Esophagus muscularis mucosa (tissue), 4 donors: ENCODE measurements around the gene CYP39A1. TPM values are rescaled to one million over a fixed set of nuclear protein-coding genes. Genes with fewer than 3 reads are reported as not detected.

Source experiments
- DNase-seq: peaks from one replicate; pipeline ENCODE4 v3.0.0-alpha.2; 2017; ENCODE audit errors: extremely low spot score
- H3K27ac ChIP-seq, 4 donors: fragments of 200-600 bp; sonication (generic); replicated peaks in 1 of 4; 1 replicate in 3 of 4; 2 replicates in 1 of 4; pipeline ENCODE4 v1.5.1; 2016 to 2019; ENCODE audit warnings: mild to moderate bottlenecking in 1 of 4
- H3K27me3 ChIP-seq, 4 donors: fragments of 200-600 bp; sonication (generic); one replicate each; pipeline versions ENCODE4 v1.5.1 to v1.6.0; 2016 to 2019
- H3K36me3 ChIP-seq, 4 donors: fragments of 200-600 bp; sonication (generic); one replicate each; pipeline ENCODE4 v1.5.1; 2016 to 2019
- H3K4me1 ChIP-seq, 4 donors: fragments of 200-600 bp; sonication (generic); one replicate each; pipeline ENCODE4 v1.5.1; 2016 to 2019
- H3K4me3 ChIP-seq, 4 donors: fragments of 200-600 bp; sonication (generic); 1 replicate in 2 of 4; 2 replicates in 2 of 4; pipeline ENCODE4 v1.5.1; 2016 to 2019; ENCODE audit warnings: mild to moderate bottlenecking in 4 of 4, moderate library complexity in 1 of 4
- H3K9me3 ChIP-seq, 4 donors: fragments of 200-600 bp; sonication (generic); 1 replicate in 3 of 4; 2 replicates in 1 of 4; pipeline ENCODE4 v1.5.1; 2016 to 2019
- CTCF ChIP-seq, 3 experiments: fragments of 200-600 bp in 2 of 3; fragments of 450-650 bp in 1 of 3; sonication (generic) in 2 of 3; IDR thresholded peaks; one replicate each; pipeline ENCODE4 v1.5.1; 2017 to 2019; ENCODE audit warnings: antibody characterized with exemption in 3 of 3, mild to moderate bottlenecking in 2 of 3, moderate library complexity in 1 of 3
- EP300 ChIP-seq: sonication (generic); formaldehyde crosslinking; IDR thresholded peaks from one replicate; pipeline ENCODE4 v1.6.1; 2017; ENCODE audit warnings: antibody characterized with exemption
- POLR2A ChIP-seq: fragments of 450-650 bp; IDR thresholded peaks from one replicate; pipeline ENCODE4 v1.6.1; 2017; ENCODE audit warnings: antibody characterized with exemption, moderate library complexity, mild to moderate bottlenecking, low read depth
- POLR2AphosphoS5 ChIP-seq, 2 donors: sonication (generic); formaldehyde crosslinking; IDR thresholded peaks; one replicate each; pipeline ENCODE4 v1.6.1; 2017; ENCODE audit warnings: antibody characterized with exemption in 2 of 2
- WGBS: methylation state at CpG from one replicate; pipeline ENCODE4 v1.1.5; 2018; 5-methylcytosine and 5-hydroxymethylcytosine counted together
- intact Hi-C: fragments of 100-400 bp; cut with DNase I; formaldehyde crosslinking; loops from one replicate; pipeline ENCODE4 v1.15.1; 2023
- total RNA-seq, 4 donors: library from RNA; depleted of rRNA; stranded (reverse); fragments of >200 nt; gene quantifications; one replicate each; pipeline versions ENCODE4 v1.1.0 to v1.2.1, GENCODE V29; 2016

CYP39A1 gene
- total RNA-seq, 4 donors from 2014 or later = 7.0 to 10.4 (median 7.8) TPM

GRCh38 chr6:46626228-46626909 is 26.2 kb downstream of the CYP39A1 start:
- no peak for TF ChIP-seq POLR2A
- peak; percentile 60 to 73 (median 64) for TF ChIP-seq CTCF (IDR thresholded peaks at IDR 0.05)
- TF ChIP-seq POLR2AphosphoS5 (IDR thresholded peaks at IDR 0.05) = no peak
- no peak overlapping the region for H3K4me3 ChIP-seq
- intact Hi-C loops = loop anchor here (2.0 to 10.0 kb wide), 4 partner anchors 134 to 532 kb away; partner anchors contain the start of gene RCAN2
- peaks cover 0 to 9% (median 3%) of the 10 kb centered on the region in 4 donors for H3K4me1 ChIP-seq
- no peak overlapping the region for H3K27ac ChIP-seq
- no peaks in the 10 kb centered on the region for H3K9me3 ChIP-seq
- 27% methylated on average over 3 of the region's 3 CpGs for WGBS
- no peak for DNase-seq
- no peaks in the 10 kb centered on the region for H3K27me3 ChIP-seq
- peaks cover 0 to 10% (median 4%) of the 10 kb centered on the region in 4 donors for H3K36me3 ChIP-seq

GRCh38 chr6:46618726-46619125 is 33.9 kb downstream of the CYP39A1 start:
- H3K4me3 ChIP-seq = no peak overlapping the region
- H3K4me1 ChIP-seq = no peaks in the 10 kb centered on the region
- DNase-seq = no peak
- TF ChIP-seq CTCF (IDR thresholded peaks at IDR 0.05) (no peak), POLR2A (no peak), POLR2AphosphoS5 (IDR thresholded peaks at IDR 0.05) (no peak)
- H3K9me3 ChIP-seq = no peaks in the 10 kb centered on the region
- no peak overlapping the region for H3K27ac ChIP-seq
- H3K36me3 ChIP-seq = peaks cover 0 to 11% (median 2%) of the 10 kb centered on the region in 4 donors
- intact Hi-C loops = no loop called here
- 78% methylated on average over 1 of the region's 1 CpG for WGBS
- H3K27me3 ChIP-seq = no peaks in the 10 kb centered on the region

- intact Hi-C loops = no loop called here
- TF ChIP-seq POLR2AphosphoS5 (IDR thresholded peaks at IDR 0.05) (peak in 1 of 2 donors; percentile 9), EP300 (no peak)
- 59% methylated on average over 2 of the region's 2 CpGs for WGBS
- H3K9me3 ChIP-seq = no peaks in the 10 kb centered on the region
- no peaks in the 10 kb centered on the region for H3K27me3 ChIP-seq
- no peak for DNase-seq
- H3K4me1 ChIP-seq = peaks cover 0 to 10% (median 2%) of the 10 kb centered on the region in 4 donors
- H3K27ac ChIP-seq = no peak overlapping the region
- no peak overlapping the region for H3K4me3 ChIP-seq
- peaks cover 0 to 3% (median 0%) of the 10 kb centered on the region in 4 donors for H3K36me3 ChIP-seq
These were observed 40.0 kb downstream of the CYP39A1 start for GRCh38 chr6:46612645-46613044.

GRCh38 chr6:46610862-46611553 is 41.6 kb downstream of the CYP39A1 start:
- TF ChIP-seq EP300 (no peak), POLR2A (no peak), CTCF (IDR thresholded peaks at IDR 0.05) (no peak), POLR2AphosphoS5 (IDR thresholded peaks at IDR 0.05) (no peak)
- H3K27ac ChIP-seq = no peak overlapping the region
- H3K9me3 ChIP-seq = no peaks in the 10 kb centered on the region
- H3K36me3 ChIP-seq = peaks cover 0 to 3% (median 0%) of the 10 kb centered on the region in 4 donors
- no peak overlapping the region for H3K4me3 ChIP-seq
- H3K4me1 ChIP-seq = peaks cover 5 to 10% (median 8%) of the 10 kb centered on the region in 4 donors
- WGBS = 79% methylated on average over 3 of the region's 3 CpGs
- DNase-seq = no peak
- intact Hi-C loops = no loop called here
- no peaks in the 10 kb centered on the region for H3K27me3 ChIP-seq

- no peak overlapping the region for H3K27ac ChIP-seq
- WGBS = 46% methylated on average over 3 of the region's 3 CpGs
- peaks cover 0 to 15% (median 5%) of the 10 kb centered on the region in 4 donors for H3K4me1 ChIP-seq
- H3K4me3 ChIP-seq = no peak overlapping the region
- H3K27me3 ChIP-seq = no peaks in the 10 kb centered on the region
- DNase-seq = no peak
- TF ChIP-seq CTCF (IDR thresholded peaks at IDR 0.05) (no peak), EP300 (no peak), POLR2AphosphoS5 (IDR thresholded peaks at IDR 0.05) (no peak), POLR2A (no peak)
- intact Hi-C loops = no loop called here
- no peaks in the 10 kb centered on the region for H3K9me3 ChIP-seq
- H3K36me3 ChIP-seq = no peaks in the 10 kb centered on the region
These were observed 46.3 kb downstream of the CYP39A1 start for GRCh38 chr6:46606338-46606737.
